Measurements from ENCODE around the gene MRPL36. TPM values are rescaled to one million over a fixed set of nuclear protein-coding genes. Genes with fewer than 3 reads are reported as not detected.

MRPL36 gene
- total RNA-seq, 1 donor from 2014 or later: 57.4 TPM

GRCh38 chr5:1834022-1834551 is 34.5 kb upstream of the MRPL36 start:
- H3K9me3 ChIP-seq (replicated peaks): no peaks in the 10 kb centered on the region
- peaks cover 34% of the 10 kb centered on the region for H3K4me1 ChIP-seq
- no peak for DNase-seq
- intact Hi-C loops (cut with micrococcal nuclease): no loop called here
- H3K27me3 ChIP-seq (ENCODE audit: low read depth): peaks cover 31% of the 10 kb centered on the region
- peaks cover 14% of the 10 kb centered on the region for H3K36me3 ChIP-seq
- no peak overlapping the region for H3K4me3 ChIP-seq
- TF ChIP-seq CTCF (IDR thresholded peaks at IDR 0.05; ENCODE audit: borderline replicate concordance): no peak
- H3K27ac ChIP-seq (replicated peaks): no peak overlapping the region

GRCh38 chr5:1833264-1834021 is 33.8 kb upstream of the MRPL36 start:
- Histone ChIP-seq H3K9me3 (replicated peaks) (no peaks in the 10 kb centered on the region), H3K36me3 (peaks cover 15% of the 10 kb centered on the region), H3K4me1 (peaks cover 34% of the 10 kb centered on the region), H3K27ac (replicated peaks) (no peak overlapping the region), H3K4me3 (no peak overlapping the region), H3K27me3 (ENCODE audit: low read depth) (peaks cover 25% of the 10 kb centered on the region)
- DNase-seq: no peak
- TF ChIP-seq CTCF (IDR thresholded peaks at IDR 0.05; ENCODE audit: borderline replicate concordance): no peak
- intact Hi-C loops (cut with micrococcal nuclease): no loop called here

- H3K4me1 ChIP-seq: peaks cover 34% of the 10 kb centered on the region
- peak; percentile 30 for DNase-seq
Measured at GRCh38 chr5:1832511-1833250, 33.0 kb upstream of the MRPL36 start.

GRCh38 chr5:1831677-1832313 is 32.2 kb upstream of the MRPL36 start:
- no peak for DNase-seq
- H3K27ac ChIP-seq (replicated peaks): peak overlapping the region; percentile 50
- intact Hi-C loops (cut with micrococcal nuclease): no loop called here
- H3K4me3 ChIP-seq: no peak overlapping the region
- H3K4me1 ChIP-seq: peaks cover 28% of the 10 kb centered on the region
- H3K9me3 ChIP-seq (replicated peaks): no peaks in the 10 kb centered on the region
- H3K27me3 ChIP-seq (ENCODE audit: low read depth): peaks cover 12% of the 10 kb centered on the region
- H3K36me3 ChIP-seq: peaks cover 15% of the 10 kb centered on the region
- no peak for TF ChIP-seq CTCF (IDR thresholded peaks at IDR 0.05; ENCODE audit: borderline replicate concordance)

More at GRCh38 chr5:1832511-1833250, 33.0 kb upstream of the MRPL36 start:
- no peak for TF ChIP-seq CTCF (IDR thresholded peaks at IDR 0.05; ENCODE audit: borderline replicate concordance)
- H3K27ac ChIP-seq (replicated peaks): peak overlapping the region; percentile 50
- intact Hi-C loops (cut with micrococcal nuclease): no loop called here
- H3K9me3 ChIP-seq (replicated peaks): no peaks in the 10 kb centered on the region
- H3K27me3 ChIP-seq (ENCODE audit: low read depth): peaks cover 21% of the 10 kb centered on the region
- peaks cover 15% of the 10 kb centered on the region for H3K36me3 ChIP-seq
- H3K4me3 ChIP-seq: no peak overlapping the region

- peaks cover 8% of the 10 kb centered on the region for H3K27me3 ChIP-seq (ENCODE audit: low read depth)
- no peak overlapping the region for H3K4me3 ChIP-seq
- peaks cover 22% of the 10 kb centered on the region for H3K4me1 ChIP-seq
- H3K27ac ChIP-seq (replicated peaks): no peak overlapping the region
- TF ChIP-seq CTCF (IDR thresholded peaks at IDR 0.05; ENCODE audit: borderline replicate concordance): no peak
- intact Hi-C loops (cut with micrococcal nuclease): no loop called here
- H3K36me3 ChIP-seq: peaks cover 20% of the 10 kb centered on the region
- H3K9me3 ChIP-seq (replicated peaks): no peaks in the 10 kb centered on the region
- no peak for DNase-seq
Measured at GRCh38 chr5:1831257-1831656, 31.6 kb upstream of the MRPL36 start.

Data from left ventricle myocardium inferior (tissue), 1 donor.